GM12864 (cell line): ENCODE results near the gene TMEM108.

ENCODE experiments used
- DNase-seq: peaks from one replicate; pipeline ENCODE4 v3.0.0-alpha.2; 2011; ENCODE audit warnings: low read depth
- H3K4me3 ChIP-seq: 2 replicates; pipeline ENCODE4 v1.5.1; 2011; ENCODE audit warnings: mild to moderate bottlenecking, low read depth, low read length, control low read depth
- TF ChIP-seq, protein P1 (sequence below): IDR thresholded peaks from 2 replicates; pipeline ENCODE4 v1.5.1; 2011; ENCODE audit warnings: low read depth, mild to moderate bottlenecking, moderate library complexity, low read length, control low read depth, inconsistent platforms; ENCODE audit errors: missing control alignments

Gene TMEM108

DNA sequence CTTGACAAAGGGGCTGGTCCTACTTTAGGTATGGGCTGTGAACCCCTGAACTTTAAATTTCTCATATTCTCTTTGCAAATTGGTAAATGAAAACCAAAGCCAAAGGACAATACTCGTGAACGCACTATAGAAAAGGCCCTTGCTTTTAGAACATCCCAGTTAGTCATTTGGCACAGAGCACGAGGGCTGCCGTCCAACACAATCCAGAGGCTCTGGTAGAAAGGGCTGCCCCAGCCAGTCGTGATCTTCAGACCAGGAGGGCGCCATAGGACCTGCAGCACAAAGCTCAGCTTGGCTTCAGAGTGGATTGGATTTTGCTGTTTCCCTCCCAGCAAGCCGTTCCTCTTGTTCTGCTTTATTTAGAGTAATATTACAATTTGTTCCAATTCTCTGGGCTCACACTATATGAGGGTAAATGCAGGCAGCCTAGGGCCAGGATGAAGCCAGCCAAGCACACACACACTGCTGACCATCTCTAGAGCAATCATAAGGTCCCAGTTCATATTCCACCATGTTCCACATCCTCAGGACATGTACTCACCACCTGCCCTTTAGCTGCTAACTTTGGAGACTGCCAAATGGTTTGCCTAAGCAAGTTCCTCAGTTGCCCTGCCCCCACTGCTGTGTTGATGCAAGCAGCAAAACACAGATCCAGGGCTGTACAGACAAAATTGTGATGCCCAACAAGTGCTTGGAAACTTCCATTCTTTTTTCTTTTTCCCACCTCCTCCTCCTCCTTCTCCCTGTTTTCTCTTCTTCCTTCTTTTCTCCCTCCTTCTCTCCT lies 355.7 kb downstream of the TMEM108 start:
- DNase-seq = no peak
- no peak overlapping the region for H3K4me3 ChIP-seq
- TF ChIP-seq, protein P1, sequence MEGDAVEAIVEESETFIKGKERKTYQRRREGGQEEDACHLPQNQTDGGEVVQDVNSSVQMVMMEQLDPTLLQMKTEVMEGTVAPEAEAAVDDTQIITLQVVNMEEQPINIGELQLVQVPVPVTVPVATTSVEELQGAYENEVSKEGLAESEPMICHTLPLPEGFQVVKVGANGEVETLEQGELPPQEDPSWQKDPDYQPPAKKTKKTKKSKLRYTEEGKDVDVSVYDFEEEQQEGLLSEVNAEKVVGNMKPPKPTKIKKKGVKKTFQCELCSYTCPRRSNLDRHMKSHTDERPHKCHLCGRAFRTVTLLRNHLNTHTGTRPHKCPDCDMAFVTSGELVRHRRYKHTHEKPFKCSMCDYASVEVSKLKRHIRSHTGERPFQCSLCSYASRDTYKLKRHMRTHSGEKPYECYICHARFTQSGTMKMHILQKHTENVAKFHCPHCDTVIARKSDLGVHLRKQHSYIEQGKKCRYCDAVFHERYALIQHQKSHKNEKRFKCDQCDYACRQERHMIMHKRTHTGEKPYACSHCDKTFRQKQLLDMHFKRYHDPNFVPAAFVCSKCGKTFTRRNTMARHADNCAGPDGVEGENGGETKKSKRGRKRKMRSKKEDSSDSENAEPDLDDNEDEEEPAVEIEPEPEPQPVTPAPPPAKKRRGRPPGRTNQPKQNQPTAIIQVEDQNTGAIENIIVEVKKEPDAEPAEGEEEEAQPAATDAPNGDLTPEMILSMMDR = no peak

DNA sequence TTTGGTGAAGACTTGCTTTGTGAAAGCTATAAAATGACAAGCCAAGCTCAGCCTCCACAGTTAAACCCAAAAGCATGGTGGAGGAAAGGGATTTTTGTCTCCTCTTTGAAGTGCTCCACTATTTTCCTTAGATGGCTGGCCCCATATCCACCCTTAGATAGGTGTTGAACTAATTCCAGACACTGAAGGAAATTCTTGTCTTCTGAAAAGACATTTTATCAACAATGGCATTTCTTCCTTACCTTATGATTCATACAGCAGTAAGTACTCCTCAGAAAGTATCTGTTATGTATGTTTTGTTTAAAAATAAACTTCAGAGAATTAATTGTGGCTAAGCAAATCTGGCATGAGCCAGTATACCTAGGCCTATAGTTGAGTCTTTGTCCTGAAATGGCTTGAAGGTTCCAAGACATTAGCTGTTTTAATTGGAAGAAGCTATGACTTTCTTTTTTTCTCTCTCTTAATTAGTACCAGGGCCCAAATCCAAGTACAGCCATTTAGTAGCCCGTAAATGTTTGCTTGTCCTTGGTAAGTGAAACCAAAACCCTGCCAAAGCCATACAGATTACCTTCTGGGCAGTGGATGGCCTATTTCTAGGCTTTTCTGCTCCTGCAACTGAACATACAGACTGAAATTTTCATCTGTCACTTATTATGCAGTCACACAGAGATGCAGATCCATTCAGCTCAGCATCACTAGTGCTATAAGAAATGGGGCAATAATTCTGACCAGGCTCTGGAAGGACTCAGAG lies 356.5 kb downstream of the TMEM108 start:
- no peak overlapping the region for H3K4me3 ChIP-seq
- TF ChIP-seq, protein P1 = no peak
- DNase-seq = no peak

DNA sequence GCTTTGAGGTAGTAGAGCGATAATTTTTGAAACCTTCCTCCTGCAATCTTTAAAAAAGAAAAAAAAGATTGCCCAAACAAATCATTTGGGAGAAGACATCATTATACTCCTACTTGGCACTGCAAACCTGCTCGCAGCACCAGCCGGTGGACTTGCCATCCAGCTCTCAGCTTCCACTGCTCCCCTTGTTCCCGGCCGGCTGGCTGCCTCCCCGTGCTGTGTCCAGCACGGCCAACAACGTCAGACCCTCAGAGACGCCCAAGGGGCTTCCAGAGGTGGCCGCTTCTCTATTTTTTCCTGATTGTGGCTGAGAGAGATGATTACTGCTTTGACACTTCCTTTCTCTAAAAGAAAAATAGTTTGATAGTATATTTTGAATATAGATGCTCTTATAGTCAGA lies 358.7 kb downstream of the TMEM108 start:
- TF ChIP-seq, protein P1 = no peak
- DNase-seq = no peak
- H3K4me3 ChIP-seq = no peak overlapping the region

DNA sequence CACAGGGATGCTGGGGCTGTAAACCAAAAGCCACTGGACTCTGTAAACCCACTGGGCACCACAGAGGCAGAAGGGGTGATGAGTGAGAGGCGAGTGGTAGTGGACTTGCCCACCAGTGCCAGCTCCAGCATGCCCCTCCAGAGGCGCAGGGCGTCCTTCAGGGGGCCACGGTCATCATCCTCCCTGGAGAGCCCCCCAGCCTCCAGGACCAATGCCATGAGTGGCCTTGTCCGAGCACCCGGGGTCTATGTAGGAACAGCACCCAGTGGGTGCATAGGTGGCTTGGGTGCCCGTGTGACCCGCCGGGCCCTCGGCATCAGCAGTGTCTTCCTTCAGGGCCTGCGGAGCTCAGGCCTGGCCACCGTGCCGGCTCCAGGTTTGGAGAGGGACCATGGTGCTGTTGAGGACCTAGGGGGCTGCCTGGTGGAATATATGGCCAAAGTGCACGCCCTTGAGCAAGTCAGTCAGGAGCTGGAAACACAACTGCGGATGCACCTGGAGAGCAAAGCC lies 361.9 kb downstream of the TMEM108 start, which contains the start of gene BFSP2:
TSS of gene BFSP2 (plus strand) at position 51 of the 510 bp plus-strand sequence. CDS start at position 79, 28 bp downstream.
- TF ChIP-seq, protein P1 = no peak
- no peak for DNase-seq
- H3K4me3 ChIP-seq = no peak within 1 kb of the TSS

DNA sequence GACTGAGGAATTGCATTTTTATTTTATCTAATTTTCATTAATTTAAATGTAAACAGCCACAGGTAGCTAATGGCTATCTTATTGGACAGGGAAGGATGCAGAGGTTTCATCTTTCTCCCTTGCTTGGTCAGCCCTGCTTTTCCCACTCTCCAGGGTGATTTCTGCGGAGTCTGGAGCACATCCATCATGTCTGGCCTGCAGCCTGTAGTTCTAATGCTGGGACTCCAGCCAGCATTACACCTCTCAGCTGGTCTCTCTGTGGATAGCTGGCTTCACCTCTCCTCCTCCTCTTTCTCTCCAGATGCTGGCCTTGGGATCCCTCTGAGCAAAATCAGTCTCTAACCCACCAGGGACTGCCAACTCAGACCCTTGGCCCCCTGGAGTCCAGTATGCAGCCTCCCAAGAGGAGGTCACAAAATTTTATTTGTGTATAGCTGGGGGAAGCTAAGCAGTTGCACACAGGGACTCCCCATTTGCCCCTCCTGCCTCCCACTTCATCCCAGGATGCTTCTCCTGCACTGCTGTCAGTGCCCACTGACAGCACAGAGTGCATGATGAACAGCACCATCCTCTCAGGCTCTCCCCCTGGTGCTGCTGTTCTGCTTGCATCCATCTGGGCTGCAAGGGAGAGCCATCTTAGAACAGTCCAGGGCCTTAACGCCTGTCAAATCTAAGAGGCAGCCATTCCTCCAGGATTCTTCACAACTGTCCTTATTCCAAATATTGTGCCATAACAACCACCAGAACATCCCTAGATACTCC lies 363.4 kb downstream of the TMEM108 start:
- TF ChIP-seq, protein P1 = no peak
- H3K4me3 ChIP-seq = no peak overlapping the region
- DNase-seq = no peak

DNA sequence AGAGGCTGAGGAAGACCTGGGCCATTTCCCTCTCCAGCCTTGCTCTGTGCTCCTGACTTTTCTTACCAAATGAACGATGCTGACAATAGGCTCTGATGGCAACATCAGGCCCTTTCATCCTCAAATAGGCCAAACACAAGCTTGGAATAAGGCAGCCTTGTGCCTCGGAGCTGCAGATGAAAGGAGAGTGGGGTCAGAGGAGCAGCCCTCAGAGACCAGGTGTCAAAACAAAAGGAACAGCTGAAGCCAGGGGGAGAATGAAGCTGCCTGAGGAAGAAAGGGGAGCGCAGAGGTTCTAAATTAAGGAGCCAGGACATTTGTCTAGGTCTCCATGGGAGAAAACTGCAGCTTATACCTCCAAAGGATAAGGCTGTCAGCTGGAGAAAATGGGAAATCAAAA lies 366.7 kb downstream of the TMEM108 start:
- no peak overlapping the region for H3K4me3 ChIP-seq
- TF ChIP-seq, protein P1 = no peak

More for the DNA sequence above, 366.7 kb downstream of the TMEM108 start:
- no peak for DNase-seq
